Activated CD4-positive, alpha-beta T cell treated with anti-CD3 and anti-CD28 coated beads, Interleukin-2, amount 50 U/mL, for 4 hours (primary cell): ENCODE measurements around the gene DNLZ.

Experiments
- DNase-seq, 2 experiments: peaks; one replicate each; pipeline ENCODE4 v3.0.0-alpha.2; 2020

DNLZ gene

GRCh38 chr9:136374183-136374575 lies 10.6 kb upstream of the DNLZ start:
- no peak for DNase-seq

- DNase-seq, result no peak
These were observed 10.0 kb upstream of the DNLZ start, which contains the start of gene CARD9 for GRCh38 chr9:136373300-136374182. Gene CARD9 (minus strand): TSS chr9:136373669. CDS start chr9:136372078, 1,591 bp downstream.

GRCh38 chr9:136372561-136373299 lies 9.2 kb upstream of the DNLZ start:
- no peak for DNase-seq

- no peak for DNase-seq
These were observed 8.5 kb upstream of the DNLZ start for GRCh38 chr9:136372006-136372405.

- DNase-seq, result no peak
These were observed 8.0 kb upstream of the DNLZ start for GRCh38 chr9:136371533-136371880.

GRCh38 chr9:136370687-136371532 lies 7.4 kb upstream of the DNLZ start:
- DNase-seq, result no peak

- DNase-seq, result no peak
These were observed 6.5 kb upstream of the DNLZ start for GRCh38 chr9:136370037-136370436.

- DNase-seq, result no peak
These were observed 4.6 kb upstream of the DNLZ start for GRCh38 chr9:136368190-136368589.

- no peak for DNase-seq
These were observed 4.0 kb upstream of the DNLZ start for GRCh38 chr9:136367296-136368145.

- no peak for DNase-seq
These were observed 3.3 kb upstream of the DNLZ start for GRCh38 chr9:136366826-136367225.

- DNase-seq, result no peak
These were observed 2.3 kb upstream of the DNLZ start for GRCh38 chr9:136365775-136366222.

GRCh38 chr9:136364942-136365774 lies 1.6 kb upstream of the DNLZ start:
- DNase-seq, result no peak

- no peak for DNase-seq
These were observed 605 bp upstream of the DNLZ start for GRCh38 chr9:136363949-136364748.

- DNase-seq, result no peak
These were observed 1.1 kb downstream of the DNLZ start for GRCh38 chr9:136362450-136362784.

GRCh38 chr9:136361754-136362449 lies 1.6 kb downstream of the DNLZ start:
- no peak for DNase-seq

- no peak for DNase-seq
These were observed 2.3 kb downstream of the DNLZ start for GRCh38 chr9:136361047-136361753.

GRCh38 chr9:136359774-136360718 lies 3.5 kb downstream of the DNLZ start:
- no peak for DNase-seq

GRCh38 chr9:136358888-136359287 lies 4.7 kb downstream of the DNLZ start:
- no peak for DNase-seq
